Kidney glomerular epithelial cell (primary cell): ENCODE data around the gene BST1.

Experiments
- DNase-seq: peaks from one replicate; lab custom pipeline; 2025; lab: John Stamatoyannopoulos, UW

Gene BST1

GRCh38 chr4:15702941-15703403, at the start of gene BST1:
TSS of gene BST1 (plus strand) at chr4:15703065. CDS start at chr4:15703145, 80 bp downstream.
- DNase-seq: peak; percentile 27

DNA sequence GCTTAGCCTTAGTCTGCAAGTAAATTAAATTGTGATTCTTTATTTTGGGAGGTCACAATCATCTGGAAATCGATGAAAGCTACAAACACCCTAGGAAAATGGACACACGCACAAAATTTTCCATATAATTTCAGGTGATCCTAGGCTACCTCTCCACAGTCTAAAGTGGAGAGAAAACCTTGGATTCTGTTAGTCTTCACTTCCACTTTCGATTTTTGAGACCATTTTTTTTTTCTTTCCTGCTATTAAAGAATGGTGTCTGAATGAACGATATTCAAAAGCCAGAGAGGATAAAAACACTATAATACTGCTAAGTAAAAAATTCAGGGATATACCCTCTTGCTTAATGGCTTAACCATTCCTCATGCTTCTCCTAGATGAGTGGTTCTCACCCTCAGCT, 49.4 kb upstream of the BST1 start:
- DNase-seq: no peak

- peak; percentile 62 for DNase-seq
Measured at GRCh38 chr4:15653864-15654592, 48.8 kb upstream of the BST1 start.

DNA sequence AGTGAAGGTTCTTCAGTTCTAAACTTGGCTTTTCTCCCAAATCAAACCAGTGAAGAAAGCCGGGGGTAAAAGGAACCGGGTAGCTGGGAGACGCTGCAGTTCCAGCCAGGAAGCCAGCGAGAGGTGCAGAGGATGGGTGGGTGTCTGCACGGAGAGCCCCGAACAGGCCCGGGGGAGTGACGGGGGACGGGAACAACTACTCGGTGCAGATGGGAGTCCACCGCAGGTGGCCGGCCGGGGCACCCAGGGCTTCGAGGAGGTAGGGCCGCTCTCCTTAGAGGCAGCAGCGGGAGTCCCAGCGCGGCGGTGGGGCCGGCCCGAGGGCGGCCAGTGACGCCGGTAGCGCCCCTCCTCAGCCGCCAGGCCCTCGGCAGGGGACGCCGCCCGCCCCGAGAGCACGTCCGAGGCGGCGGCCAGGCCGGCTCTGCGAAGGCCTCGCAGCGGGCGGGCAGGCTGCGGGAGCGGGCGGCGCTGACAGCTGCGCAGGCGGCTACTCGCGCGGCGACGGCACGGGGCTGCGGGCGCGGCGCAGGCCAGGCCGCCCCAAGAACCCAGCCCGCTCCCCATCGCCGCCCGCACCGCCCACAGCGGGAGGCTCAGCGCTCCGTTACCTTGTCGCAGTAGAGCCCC, 48.2 kb upstream of the BST1 start:
- no peak for DNase-seq

DNA sequence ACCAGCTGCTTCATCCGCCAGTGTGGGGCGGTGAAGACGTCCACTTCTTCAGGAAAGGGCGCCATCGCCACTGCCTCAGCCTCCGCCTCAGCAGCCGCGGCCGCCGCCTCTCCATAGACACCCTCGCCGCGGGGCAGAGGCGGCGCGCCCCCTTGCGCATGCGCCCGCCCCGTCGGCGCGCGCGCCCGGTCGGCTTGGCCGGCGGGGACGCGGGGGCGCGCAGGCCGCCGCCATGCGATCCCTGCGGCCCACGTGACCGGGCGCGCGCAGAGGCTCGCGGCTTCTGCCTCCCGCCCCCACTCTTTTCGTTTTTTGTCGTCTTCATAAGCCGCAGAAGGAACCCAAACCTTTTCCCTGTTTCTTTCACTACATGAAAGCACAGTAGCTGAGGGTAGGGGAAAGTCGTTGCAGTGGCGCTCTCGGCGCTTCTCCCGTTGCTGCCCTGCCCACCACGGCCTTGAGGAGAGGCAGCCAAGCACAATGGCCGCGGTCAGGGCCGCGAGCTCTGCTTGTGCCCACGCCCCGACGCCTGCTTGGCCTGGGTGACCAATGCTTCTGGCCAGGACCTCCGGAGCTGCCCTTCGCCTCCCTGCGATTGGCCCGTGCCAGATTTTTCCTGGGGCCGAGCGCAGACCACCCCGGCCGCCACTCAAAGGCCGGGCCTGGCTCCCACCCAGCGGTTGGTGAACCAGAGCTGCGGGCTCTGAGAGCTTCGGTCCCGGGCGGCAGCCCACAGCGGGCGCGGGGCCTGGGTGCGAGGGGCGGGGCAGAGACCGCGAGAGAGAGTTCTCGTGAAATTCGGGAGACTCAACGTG, 47.4 kb upstream of the BST1 start, which contains the start of gene FBXL5:
Gene FBXL5 (minus strand): TSS at position 135 of the 815 bp plus-strand sequence. CDS start 70 bp downstream, at position 65.
- DNase-seq: peak; percentile 88

DNA sequence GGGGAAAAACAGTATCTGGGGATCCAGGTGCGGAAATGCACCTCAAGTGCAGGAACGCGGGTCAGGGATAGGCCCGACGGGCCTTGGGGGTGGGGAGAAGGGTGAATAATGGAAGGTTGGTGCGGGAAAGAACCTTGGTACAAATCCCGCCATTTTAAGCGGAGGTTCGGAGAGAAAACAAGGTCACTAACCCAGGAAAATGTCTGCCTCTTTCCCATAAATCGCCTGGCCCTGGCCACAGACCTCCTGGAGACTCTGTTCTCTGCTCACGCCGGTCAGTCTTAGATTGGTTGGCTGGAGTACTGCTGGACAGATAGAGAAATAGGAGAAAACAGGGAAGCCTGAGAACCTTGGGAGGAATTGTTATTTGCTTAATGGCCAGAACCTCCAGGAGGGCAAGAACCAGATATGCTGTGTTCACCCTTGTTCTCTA, 46.8 kb upstream of the BST1 start:
- DNase-seq: no peak

DNA sequence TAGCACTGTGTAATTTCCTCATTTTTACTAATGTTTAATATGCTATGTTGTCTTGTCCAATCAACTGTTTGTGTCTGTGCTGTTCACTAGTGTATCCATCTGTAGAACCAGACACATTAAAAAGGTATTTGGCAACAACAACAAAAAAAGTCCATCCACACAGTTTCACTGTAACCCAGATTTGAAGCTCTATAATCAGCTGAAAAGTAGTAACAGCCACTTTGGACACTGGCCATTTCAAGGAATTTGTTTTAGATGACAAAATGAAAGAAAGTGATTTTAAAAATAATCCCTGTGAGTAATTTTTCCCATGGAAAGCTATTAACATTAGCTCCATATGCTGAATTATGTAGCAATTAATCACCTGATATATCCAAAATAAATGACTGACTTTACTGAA, 45.5 kb upstream of the BST1 start:
- DNase-seq: no peak

- DNase-seq: no peak
Measured at GRCh38 chr4:15658136-15658770, 44.6 kb upstream of the BST1 start.

GRCh38 chr4:15658781-15659180, 44.1 kb upstream of the BST1 start:
- DNase-seq: no peak

GRCh38 chr4:15659768-15660570, 42.9 kb upstream of the BST1 start:
- DNase-seq: no peak

- DNase-seq: no peak
Measured at GRCh38 chr4:15665753-15666365, 37.0 kb upstream of the BST1 start.

DNA sequence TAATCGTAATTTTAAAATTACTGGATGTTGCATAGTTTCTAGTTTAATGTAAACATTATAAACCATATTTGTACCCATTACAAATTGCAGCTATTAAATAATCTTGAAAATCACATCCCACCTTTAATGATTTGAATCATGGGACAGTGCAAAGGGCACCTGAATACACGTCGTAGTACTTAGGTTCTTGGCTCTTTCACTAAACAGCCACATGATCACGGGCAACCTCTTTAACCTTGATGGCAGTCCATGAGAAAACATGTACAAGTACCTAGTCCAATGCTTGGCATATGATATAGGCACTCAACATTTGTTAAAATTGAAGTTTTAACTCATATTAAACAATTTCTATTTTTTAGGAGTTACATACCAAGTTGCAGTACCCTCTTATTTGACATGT, 35.9 kb upstream of the BST1 start:
- DNase-seq: no peak

GRCh38 chr4:15668566-15669435, 34.1 kb upstream of the BST1 start:
- no peak for DNase-seq

DNA sequence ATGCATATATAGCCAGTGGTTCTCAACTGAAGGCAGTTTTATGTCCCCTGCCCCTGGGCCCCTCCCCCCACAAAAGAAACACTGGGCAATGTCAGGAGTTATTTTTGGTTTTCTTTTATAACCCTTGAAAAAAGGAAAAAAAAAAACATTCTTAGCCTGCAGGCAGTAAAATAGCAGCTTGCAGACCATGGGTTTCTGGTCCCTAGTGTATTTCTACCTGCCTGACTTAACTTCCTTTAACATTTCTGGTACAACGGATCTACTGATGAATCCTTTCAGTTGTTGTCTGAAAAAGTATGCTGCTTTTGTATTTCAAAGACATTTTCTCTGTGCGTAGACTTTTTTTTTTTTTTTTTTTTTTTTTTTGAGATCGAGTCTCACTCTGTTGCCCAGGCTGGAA, 32.3 kb upstream of the BST1 start:
- DNase-seq: no peak

DNA sequence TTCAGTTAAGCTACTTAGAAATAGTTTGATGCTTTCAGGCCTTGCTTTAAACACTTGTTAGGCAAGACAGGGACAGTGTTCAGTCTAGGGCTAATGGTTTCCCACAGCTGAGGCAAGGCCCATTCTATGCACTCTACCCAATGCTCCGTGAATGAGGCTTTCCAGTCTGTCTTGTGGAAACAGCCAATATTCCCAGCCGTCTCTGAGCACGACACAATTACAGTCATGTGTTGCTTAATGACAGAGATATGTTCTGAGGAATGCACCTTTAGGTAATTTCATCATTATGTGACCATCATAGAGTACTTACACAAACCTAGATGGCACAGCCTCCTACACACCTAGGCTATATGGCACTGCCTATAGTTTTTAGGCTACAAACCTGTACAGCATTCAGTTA, 30.8 kb upstream of the BST1 start:
- no peak for DNase-seq

- no peak for DNase-seq
Measured at GRCh38 chr4:15673337-15673736, 29.5 kb upstream of the BST1 start.

DNA sequence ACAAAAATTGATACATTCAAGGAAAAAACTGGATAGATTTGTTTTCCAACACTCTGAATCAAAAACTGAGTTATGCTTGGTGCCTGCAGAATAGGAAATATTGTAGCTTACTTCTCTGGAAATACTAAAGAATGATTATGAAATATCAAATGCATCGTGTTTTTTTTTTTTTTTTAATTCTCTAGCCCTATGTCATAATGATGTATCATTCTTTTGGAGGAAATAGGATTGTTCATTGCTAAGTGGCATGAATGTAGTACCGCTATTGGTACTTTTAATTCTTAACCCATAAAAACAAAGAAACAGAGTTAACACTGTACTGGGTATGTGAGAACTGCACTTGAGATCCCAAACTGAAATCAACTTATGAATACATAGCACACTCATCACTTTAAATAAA, 28.8 kb upstream of the BST1 start:
- DNase-seq: no peak

- DNase-seq: no peak
Measured at GRCh38 chr4:15674926-15675325, 27.9 kb upstream of the BST1 start.

- DNase-seq: no peak
Measured at GRCh38 chr4:15675356-15675755, 27.5 kb upstream of the BST1 start.

DNA sequence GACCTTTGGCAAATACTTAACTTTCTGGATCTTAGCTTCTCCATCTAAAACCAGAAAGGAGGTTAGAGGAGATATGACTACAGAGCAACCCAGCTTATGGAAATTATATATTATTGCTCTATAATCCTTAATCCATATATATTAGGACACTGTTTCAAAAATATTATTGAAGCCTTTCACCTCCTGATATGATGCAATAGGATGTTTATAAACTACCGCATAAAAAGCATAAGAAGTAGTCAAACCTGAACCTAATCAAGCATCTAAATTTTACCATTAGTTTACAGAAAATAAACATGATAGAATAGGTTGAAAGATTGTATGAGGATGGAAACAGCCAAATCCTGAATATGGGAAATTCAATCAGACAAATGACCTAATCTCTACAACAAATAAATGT, 26.8 kb upstream of the BST1 start:
- no peak for DNase-seq
